NCI-H510A (cell line): ENCODE measurements around the gene E2F6.
A peak's percentile ranks its signal among the peaks of the same experiment; 100 is the strongest.

ENCODE experiments used
- DNase-seq: peaks from one replicate; lab custom pipeline; 2025; lab: John Stamatoyannopoulos, UW

Gene E2F6

GRCh38 chr2:11465485-11466306 lies at the start of gene E2F6:
E2F6 (minus strand) TSS chr2:11466161; CDS start chr2:11465879, 282 bp downstream.
- DNase-seq = peak; percentile 88

DNA sequence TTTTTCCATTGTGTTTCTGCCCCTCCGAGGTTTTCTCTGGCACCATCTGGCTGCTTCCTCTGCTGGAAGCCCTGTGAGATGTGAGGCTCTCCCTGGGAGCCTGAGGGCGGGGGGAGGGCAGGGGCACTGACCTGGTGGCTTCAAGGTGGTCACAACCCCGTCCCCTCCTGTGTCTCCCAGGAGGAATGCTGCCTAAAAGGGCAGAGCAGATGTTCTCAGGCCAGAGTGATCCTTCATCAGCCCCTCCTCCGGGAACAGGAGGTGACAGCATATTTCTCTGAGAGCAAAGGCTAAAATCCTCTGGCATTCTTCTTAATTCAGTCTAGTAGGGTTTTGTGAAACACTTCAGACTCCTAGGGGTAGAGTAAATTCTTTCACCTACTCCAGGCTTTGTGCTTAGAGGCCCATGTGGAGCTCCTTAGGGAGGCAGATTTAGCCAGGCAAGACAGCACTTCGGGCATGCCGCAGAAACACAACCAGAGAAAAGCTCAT lies 49.6 kb upstream of the E2F6 start:
- DNase-seq = no peak

GRCh38 chr2:11514904-11515303 lies 48.9 kb upstream of the E2F6 start:
- no peak for DNase-seq

- no peak for DNase-seq
Observed at GRCh38 chr2:11514081-11514730, 48.2 kb upstream of the E2F6 start.

- DNase-seq = no peak
Observed at GRCh38 chr2:11513319-11513718, 47.4 kb upstream of the E2F6 start.

DNA sequence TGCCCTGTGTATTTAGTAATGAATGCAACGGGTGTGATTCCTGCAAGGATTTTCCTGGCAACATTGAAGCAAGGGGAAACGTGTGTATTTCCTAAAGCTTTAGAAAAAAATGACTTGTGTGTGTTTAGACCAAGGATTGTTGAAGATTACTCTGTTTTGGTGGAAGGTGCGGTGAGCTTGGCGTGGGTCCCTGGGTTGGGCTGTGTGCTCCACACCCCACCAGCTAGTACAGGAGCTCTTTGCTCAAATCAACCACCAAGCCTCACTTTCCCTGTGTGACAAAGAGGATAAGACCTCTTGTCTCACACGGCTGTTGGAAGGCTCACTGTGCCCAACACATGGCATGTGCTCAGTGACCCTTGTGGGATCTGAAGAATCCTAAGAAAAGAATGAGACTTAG lies 46.5 kb upstream of the E2F6 start:
- no peak for DNase-seq

DNA sequence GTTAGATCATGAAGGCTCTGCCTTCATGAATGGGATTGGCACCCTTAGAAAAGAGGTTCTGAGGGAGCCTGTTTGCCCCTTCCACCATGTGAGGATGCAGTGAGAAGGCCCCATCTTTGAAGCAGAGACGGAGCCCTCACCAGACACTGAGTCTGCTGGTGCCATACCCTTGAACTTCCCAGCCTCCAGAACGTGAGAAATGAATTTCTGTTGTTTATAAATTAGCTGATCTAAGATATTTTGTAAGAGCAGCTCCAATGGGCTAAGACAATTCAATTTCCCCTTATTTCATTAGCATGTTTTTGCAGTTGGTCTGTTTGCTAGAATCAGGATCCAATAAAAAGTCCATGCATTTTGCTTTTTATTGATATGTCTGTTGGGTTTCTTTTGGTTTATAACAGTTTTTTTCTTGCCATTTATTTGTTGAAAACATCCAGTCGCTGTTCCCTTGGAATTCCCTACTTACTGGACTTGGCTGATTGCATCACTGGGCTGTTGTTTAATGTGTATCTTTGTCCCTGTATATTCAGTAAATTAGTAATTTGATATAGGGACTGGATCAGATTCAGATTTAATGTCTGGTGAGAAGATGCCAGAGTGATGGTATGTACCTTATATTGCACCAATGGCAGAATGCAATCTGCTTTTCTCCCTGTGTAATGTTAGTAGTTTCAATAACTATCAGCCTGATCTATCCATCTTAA lies 43.8 kb upstream of the E2F6 start:
- no peak for DNase-seq

GRCh38 chr2:11508279-11508678 lies 42.3 kb upstream of the E2F6 start:
- DNase-seq = no peak

DNA sequence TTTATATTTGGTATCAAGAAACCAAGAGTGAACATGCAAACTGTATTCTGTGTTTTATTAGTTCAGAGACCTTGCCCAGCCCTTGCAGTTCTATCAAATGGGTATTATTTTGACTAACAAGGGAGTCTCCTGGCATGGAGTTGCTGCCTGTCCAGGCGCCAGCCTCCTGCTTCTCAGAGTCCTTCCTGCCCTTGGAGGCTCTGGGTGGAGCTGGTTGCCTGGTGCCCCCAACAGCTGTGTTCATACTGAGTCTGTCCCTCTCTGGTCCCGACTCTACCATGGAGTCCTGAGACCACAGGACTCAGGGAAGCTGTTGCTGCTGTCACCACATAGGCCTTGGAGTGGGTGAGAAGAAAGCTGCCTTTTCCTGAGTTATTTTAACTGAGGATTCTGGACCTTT lies 41.6 kb upstream of the E2F6 start:
- no peak for DNase-seq

GRCh38 chr2:11506611-11506969 lies 40.6 kb upstream of the E2F6 start:
- DNase-seq = no peak

GRCh38 chr2:11505652-11506610 lies 40.0 kb upstream of the E2F6 start:
- DNase-seq = no peak

DNA sequence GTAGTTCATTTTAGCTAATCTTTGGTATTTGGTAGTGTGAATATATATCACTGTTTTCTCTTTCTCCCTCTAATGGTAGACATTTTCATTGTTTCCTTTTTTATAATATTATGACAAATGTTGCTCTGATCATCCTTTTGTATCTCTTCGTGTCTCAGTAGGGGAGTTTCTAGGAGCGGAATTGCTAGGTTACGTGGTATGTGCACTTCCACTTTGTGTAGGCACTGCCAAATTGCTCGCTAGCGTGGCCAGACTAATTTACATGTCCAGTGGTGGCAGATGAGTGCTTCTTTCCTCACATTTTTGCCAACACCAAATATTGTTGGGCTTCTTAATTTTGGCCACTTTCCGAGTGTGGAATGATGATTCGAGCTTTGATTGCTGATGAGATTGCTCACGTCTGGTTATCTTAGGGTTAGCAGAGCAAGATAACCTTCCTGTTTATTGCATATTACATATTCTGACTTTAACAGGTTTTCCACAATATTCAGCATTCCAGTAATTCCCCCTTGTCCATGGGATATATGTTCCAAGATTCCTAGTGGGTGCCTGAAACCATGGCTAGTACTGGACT lies 37.5 kb upstream of the E2F6 start:
- DNase-seq = no peak

GRCh38 chr2:11502740-11503292 lies 36.9 kb upstream of the E2F6 start:
- no peak for DNase-seq

GRCh38 chr2:11500702-11501303 lies 34.8 kb upstream of the E2F6 start:
- no peak for DNase-seq

- no peak for DNase-seq
Observed at GRCh38 chr2:11499081-11499743, 33.3 kb upstream of the E2F6 start.

DNA sequence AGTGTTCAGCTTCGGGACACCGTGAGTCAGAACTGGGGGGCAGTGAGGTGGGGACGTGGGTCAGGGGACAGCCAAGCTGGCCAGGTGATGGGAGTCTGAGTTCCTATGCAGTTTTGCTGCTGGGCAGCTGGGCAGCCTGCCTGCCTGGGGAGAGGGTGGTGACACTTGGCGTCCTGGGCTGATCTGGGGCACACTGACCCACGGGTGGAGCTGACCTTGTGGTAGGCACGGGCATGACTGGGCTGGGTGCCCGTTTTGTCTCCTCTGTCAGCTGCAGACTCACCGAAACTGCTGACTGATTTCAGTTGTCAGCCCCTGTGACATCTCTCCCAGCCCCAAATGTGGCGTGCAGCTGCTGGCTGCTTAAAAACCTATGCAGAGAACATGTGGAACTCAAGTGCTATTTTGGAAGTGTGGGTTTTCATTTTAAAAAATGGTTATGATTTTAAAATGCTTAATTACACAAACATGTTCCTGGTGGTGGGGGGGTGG lies 32.6 kb upstream of the E2F6 start:
- no peak for DNase-seq

- DNase-seq = no peak
Observed at GRCh38 chr2:11495844-11496681, 30.1 kb upstream of the E2F6 start.

DNA sequence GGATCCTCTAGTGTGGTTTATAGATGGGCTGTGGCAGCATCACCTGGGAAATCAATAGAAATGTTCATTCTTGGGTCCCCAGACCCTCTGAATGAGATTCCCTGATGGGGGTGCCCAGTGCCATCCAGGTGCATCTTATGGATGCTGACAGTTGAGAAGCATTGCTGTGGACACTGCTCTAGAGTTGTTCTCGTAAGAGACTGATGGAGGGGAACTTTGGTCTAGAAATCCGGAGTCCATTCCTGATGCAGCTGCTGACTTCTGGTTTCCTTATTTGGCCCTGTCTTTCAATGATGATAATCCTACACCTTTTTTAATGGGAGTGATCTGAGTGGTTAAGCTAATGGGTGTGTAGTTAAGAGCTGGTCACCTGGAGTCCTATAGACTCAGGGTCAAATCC lies 28.3 kb upstream of the E2F6 start:
- no peak for DNase-seq

GRCh38 chr2:11493282-11493681 lies 27.3 kb upstream of the E2F6 start:
- DNase-seq = no peak
